Sigmoid colon (tissue), 4 donors: ENCODE measurements around the gene MYO7B.

Experiments used
- EP300 ChIP-seq, 4 donors: sonication (generic); formaldehyde crosslinking; IDR thresholded peaks; one replicate each; pipeline ENCODE4 v1.6.1; 2017; ENCODE audit warnings: antibody characterized with exemption in 4 of 4
- POLR2A ChIP-seq, 2 donors: fragments of 450-650 bp; IDR thresholded peaks; one replicate each; pipeline ENCODE4 v1.6.1; 2016; ENCODE audit warnings: antibody characterized with exemption in 2 of 2, mild to moderate bottlenecking in 2 of 2, moderate library complexity in 2 of 2
- TF ChIP-seq, protein P1 (sequence below), 4 experiments: fragments of 450-650 bp in 3 of 4; fragments of 200-600 bp in 1 of 4; IDR thresholded peaks; one replicate each; pipeline ENCODE4 v1.5.1; 2016 to 2019; ENCODE audit warnings: antibody characterized with exemption in 4 of 4, mild to moderate bottlenecking in 3 of 4, moderate library complexity in 2 of 4

DNA sequence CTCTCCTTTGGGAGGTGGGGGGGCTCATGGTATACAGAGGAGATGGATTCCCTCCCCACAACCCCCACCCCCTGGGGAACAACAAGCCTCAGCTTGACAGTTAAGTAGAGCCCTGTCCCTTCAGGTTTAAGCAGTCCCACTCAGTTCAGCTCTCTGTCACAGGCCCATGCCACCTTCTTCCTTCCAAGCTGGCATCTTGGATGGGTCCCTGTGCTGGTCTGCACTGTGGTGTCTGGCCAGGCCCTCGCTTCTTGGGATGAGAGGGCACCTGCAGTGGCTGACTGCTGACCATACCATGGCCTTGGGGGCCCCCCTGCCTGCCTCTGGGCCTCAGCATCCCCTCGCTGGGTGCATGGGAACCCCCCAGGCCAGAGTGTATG, 90.1 kb downstream of the MYO7B start:
- TF ChIP-seq, protein P1, sequence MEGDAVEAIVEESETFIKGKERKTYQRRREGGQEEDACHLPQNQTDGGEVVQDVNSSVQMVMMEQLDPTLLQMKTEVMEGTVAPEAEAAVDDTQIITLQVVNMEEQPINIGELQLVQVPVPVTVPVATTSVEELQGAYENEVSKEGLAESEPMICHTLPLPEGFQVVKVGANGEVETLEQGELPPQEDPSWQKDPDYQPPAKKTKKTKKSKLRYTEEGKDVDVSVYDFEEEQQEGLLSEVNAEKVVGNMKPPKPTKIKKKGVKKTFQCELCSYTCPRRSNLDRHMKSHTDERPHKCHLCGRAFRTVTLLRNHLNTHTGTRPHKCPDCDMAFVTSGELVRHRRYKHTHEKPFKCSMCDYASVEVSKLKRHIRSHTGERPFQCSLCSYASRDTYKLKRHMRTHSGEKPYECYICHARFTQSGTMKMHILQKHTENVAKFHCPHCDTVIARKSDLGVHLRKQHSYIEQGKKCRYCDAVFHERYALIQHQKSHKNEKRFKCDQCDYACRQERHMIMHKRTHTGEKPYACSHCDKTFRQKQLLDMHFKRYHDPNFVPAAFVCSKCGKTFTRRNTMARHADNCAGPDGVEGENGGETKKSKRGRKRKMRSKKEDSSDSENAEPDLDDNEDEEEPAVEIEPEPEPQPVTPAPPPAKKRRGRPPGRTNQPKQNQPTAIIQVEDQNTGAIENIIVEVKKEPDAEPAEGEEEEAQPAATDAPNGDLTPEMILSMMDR (IDR thresholded peaks at IDR 0.05), result no peak
- no peak for TF ChIP-seq EP300 (IDR thresholded peaks at IDR 0.05)
- no peak for TF ChIP-seq POLR2A (IDR thresholded peaks at IDR 0.05)
